PC-3 (cell line): ENCODE data around the gene NDUFAF3. TPM values are rescaled to one million over a fixed set of nuclear protein-coding genes. Genes with fewer than 3 reads are reported as not detected.
A peak's percentile ranks its signal among the peaks of the same experiment; 100 is the strongest.
"Not testable (repeated sequence)": the region's sequence is repeated elsewhere in the genome, so short reads cannot be mapped to it uniquely, and the experiment has no call there.

Experiments used
- ATAC-seq: fragments of 200-7000 bp; cut with Tn5 transposase; 2 replicates; pipeline ENCODE4 v1.9.1; 2020; ENCODE audit warnings: mild to moderate bottlenecking, moderate library complexity
- BruUV-seq: library from RNA; stranded (reverse); fragments of 400-500 nt; replicated peaks from 2 replicates; lab custom pipeline; 2021; lab: Mats Ljungman, UMichigan
- CTCF ChIA-PET: fragments of 300-600 bp; sonication (Branson Sonifier 250); formaldehyde crosslinking; loops from one replicate; lab custom pipeline; 2022; ENCODE audit warnings: antibody characterized with exemption; lab: Charles Lee
- POLR2A ChIA-PET: fragments of 300-600 bp; sonication (Branson Sonifier 250); formaldehyde crosslinking; loops from one replicate; lab custom pipeline; 2022; ENCODE audit warnings: antibody characterized with exemption; ENCODE audit not compliant: unreplicated experiment; lab: Charles Lee
- DNase-seq: peaks from one replicate; pipeline ENCODE4 v3.0.0-alpha.2; 2015
- H2AFZ ChIP-seq: fragments of 300-600 bp; sonication (generic); 2 replicates; pipeline ENCODE4 v1.6.0; 2016; ENCODE audit warnings: antibody characterized with exemption, low read length
- H3F3A ChIP-seq: fragments of 300-600 bp; sonication (generic); one replicate; pipeline ENCODE4 v1.6.0; 2017; ENCODE audit warnings: antibody characterized with exemption, low read length, control low read depth, mild to moderate bottlenecking; ENCODE audit not compliant: unreplicated experiment
- H3K27ac ChIP-seq: fragments of 300-600 bp; sonication (generic); 2 replicates; pipeline ENCODE4 v1.5.1; 2016; ENCODE audit warnings: mild to moderate bottlenecking, low read length
- H3K27me3 ChIP-seq: fragments of 300-600 bp; sonication (generic); 2 replicates; pipeline ENCODE4 v1.6.1; 2016; ENCODE audit warnings: low read length, mixed read lengths
- H3K36me3 ChIP-seq: fragments of 300-600 bp; sonication (generic); 2 replicates; pipeline ENCODE4 v1.6.1; 2016; ENCODE audit warnings: low read depth, mixed run types, low read length, mixed read lengths
- H3K4me1 ChIP-seq: fragments of 300-600 bp; sonication (generic); 2 replicates; pipeline ENCODE4 v1.5.1; 2016; ENCODE audit warnings: low read length; ENCODE audit not compliant: insufficient read depth
- H3K4me2 ChIP-seq: fragments of 300-600 bp; sonication (generic); 2 replicates; pipeline ENCODE4 v1.6.0; 2016; ENCODE audit warnings: low read length
- H3K4me3 ChIP-seq: fragments of 300-600 bp; sonication (generic); 2 replicates; pipeline ENCODE4 v1.5.1; 2016; ENCODE audit warnings: mild to moderate bottlenecking, low read length, mixed read lengths
- H3K79me2 ChIP-seq: fragments of 300-600 bp; sonication (generic); 2 replicates; pipeline ENCODE4 v1.6.1; 2017; ENCODE audit warnings: low read length, mixed read lengths
- H3K9ac ChIP-seq: fragments of 300-600 bp; sonication (generic); 2 replicates; pipeline ENCODE4 v1.6.0; 2016; ENCODE audit warnings: mild to moderate bottlenecking, low read length
- H3K9me2 ChIP-seq: fragments of 300-600 bp; sonication (generic); replicated peaks from 2 replicates; pipeline ENCODE4 v1.6.1; 2016; ENCODE audit warnings: mixed run types, low read length, mixed read lengths
- H3K9me3 ChIP-seq: fragments of 300-600 bp; sonication (generic); 2 replicates; pipeline ENCODE4 v1.6.1; 2016; ENCODE audit warnings: low read length, mixed read lengths
- H4K20me1 ChIP-seq: fragments of 300-600 bp; sonication (generic); 2 replicates; pipeline ENCODE4 v1.6.1; 2016; ENCODE audit warnings: low read length, mixed read lengths
- CTCF ChIP-seq: fragments of 300-600 bp; sonication (generic); conservative IDR thresholded peaks from 2 replicates; pipeline ENCODE4 v1.5.1; 2017; ENCODE audit warnings: antibody characterized with exemption, low read depth, mild to moderate bottlenecking, low read length
- EZH2 ChIP-seq: fragments of 300-600 bp; sonication (generic); IDR thresholded peaks from one replicate; pipeline ENCODE4 v1.6.1; 2017; ENCODE audit warnings: antibody characterized with exemption, mild to moderate bottlenecking, low read length; ENCODE audit not compliant: unreplicated experiment
- EZH2phosphoT487 ChIP-seq: fragments of 300-600 bp; sonication (generic); IDR thresholded peaks from 2 replicates; pipeline ENCODE4 v1.6.1; 2018; ENCODE audit warnings: mild to moderate bottlenecking, antibody characterized with exemption, low read length, borderline replicate concordance
- intact Hi-C: fragments of 100-400 bp; cut with micrococcal nuclease; formaldehyde crosslinking; loops from 2 replicates; pipeline ENCODE4 v1.9.0; 2023
- total RNA-seq: library from RNA; depleted of rRNA; stranded (reverse); fragments of >200 nt; gene quantifications from 2 replicates; pipeline ENCODE4 v1.2.3, GENCODE V29; 2014

Gene NDUFAF3
- total RNA-seq, 1 experiment from 2014 or later: 211 TPM

- H3K9ac ChIP-seq: peak overlapping the region; percentile 99
- peaks cover 17% of the 10 kb centered on the region; the same call in 1 of the 2 replicates for H3K36me3 ChIP-seq
- peaks cover 17% of the 10 kb centered on the region for H3K4me1 ChIP-seq
- H3F3A ChIP-seq: no peaks in the 10 kb centered on the region
- H3K9me3 ChIP-seq: no peaks in the 10 kb centered on the region
- H3K27me3 ChIP-seq: no peaks in the 10 kb centered on the region
- H2AFZ ChIP-seq: peak overlapping the region; percentile 94
- H3K27ac ChIP-seq: peak overlapping the region; percentile 89
- H3K4me3 ChIP-seq: peak overlapping the region; percentile 79
- ChIA-PET POLR2A (interaction anchor here (0.5 to 2.1 kb wide), 10 partner anchors 8 to 960 kb away, joined by 3 to 51 read pairs (median 4); partner anchors contain the start of genes IMPDH2, NDUFAF3 and QRICH1), CTCF (interaction anchor here (0.6 to 1.4 kb wide), 4 partner anchors 10 to 87 kb away, joined by 3 to 15 read pairs (median 5); partner anchors contain the start of gene P4HTM)
- no peaks in the 10 kb centered on the region for H3K9me2 ChIP-seq
- no peak for TF ChIP-seq EZH2phosphoT487
- TF ChIP-seq EZH2: no peak
- no peak for TF ChIP-seq CTCF
- H3K79me2 ChIP-seq: peaks cover 64% of the 10 kb centered on the region
- peak overlapping the region; percentile 99 for H3K4me2 ChIP-seq
- no TSS peak for BruUV-seq
- DNase-seq (peak; percentile 90), ATAC-seq (peak; percentile 56)
- intact Hi-C loops: loop anchor here (1.0 kb wide), 2 partner anchors 13 to 17 kb away; no protein-coding TSS in a partner anchor
- peaks cover 20% of the 10 kb centered on the region for H4K20me1 ChIP-seq
These were observed 14.0 kb upstream of the NDUFAF3 start for GRCh38 chr3:49007771-49008528.

DNA sequence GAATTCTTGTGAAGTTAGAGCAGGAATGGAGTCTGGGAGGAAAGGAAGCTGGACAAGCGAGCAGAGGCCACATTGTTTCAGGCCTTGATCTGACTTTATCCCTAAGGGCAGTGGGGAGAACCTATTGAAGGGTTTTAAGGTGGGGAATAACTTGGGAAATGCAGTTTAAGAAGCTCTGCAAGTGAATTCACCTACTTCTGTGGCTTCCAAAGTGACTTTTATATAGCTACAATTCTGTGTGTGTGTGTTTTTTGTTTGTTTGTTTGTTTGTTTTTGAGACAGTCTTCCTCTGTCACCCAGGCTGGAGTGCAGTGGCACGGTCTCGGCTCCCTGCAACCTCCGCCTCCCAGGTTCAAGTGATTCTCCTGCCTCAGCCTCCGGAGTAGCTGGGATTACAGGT, 13.3 kb upstream of the NDUFAF3 start:
- TSS peak; percentile 9 for BruUV-seq

GRCh38 chr3:49009396-49009795, 12.5 kb upstream of the NDUFAF3 start:
- Histone ChIP-seq H3K27me3 (no peaks in the 10 kb centered on the region), H3K9me2 (no peaks in the 10 kb centered on the region), H3K9me3 (no peaks in the 10 kb centered on the region), H3K79me2 (peaks cover 75% of the 10 kb centered on the region), H3K9ac (no peak overlapping the region), H3K27ac (no peak overlapping the region), H3K4me3 (no peak overlapping the region), H3K4me1 (peaks cover 17% of the 10 kb centered on the region), H2AFZ (no peak overlapping the region), H3F3A (no peaks in the 10 kb centered on the region), H4K20me1 (peaks cover 26% of the 10 kb centered on the region), H3K4me2 (no peak overlapping the region), H3K36me3 (peaks cover 21% of the 10 kb centered on the region; the same call in 1 of the 2 replicates)
- ATAC-seq: no peak
- BruUV-seq: no TSS peak
- no peak for TF ChIP-seq CTCF
- TF ChIP-seq EZH2phosphoT487: no peak
- no peak for TF ChIP-seq EZH2
- no peak for DNase-seq
- intact Hi-C loops: no loop called here
- POLR2A ChIA-PET: no interaction called here
- CTCF ChIA-PET: no interaction called here

More for the DNA sequence above, 13.3 kb upstream of the NDUFAF3 start:
- CTCF ChIA-PET, H3K9me3 ChIP-seq, H3K27ac ChIP-seq, DNase-seq, H3F3A ChIP-seq, ATAC-seq, H3K9me2 ChIP-seq, intact Hi-C loops, H2AFZ ChIP-seq, H3K27me3 ChIP-seq: not testable (repeated sequence)
- 0 out of 2 replicates have a peak overlapping the region, but pooled peaks have one; percentile 99 for H3K9ac ChIP-seq
- peaks cover 71% of the 10 kb centered on the region for H3K79me2 ChIP-seq
- H3K4me3 ChIP-seq: peak overlapping the region; percentile 79
- H3K4me1 ChIP-seq: peaks cover 17% of the 10 kb centered on the region
- H3K4me2 ChIP-seq: peak overlapping the region; percentile 99
- H4K20me1 ChIP-seq: peaks cover 22% of the 10 kb centered on the region
- H3K36me3 ChIP-seq: peaks cover 17% of the 10 kb centered on the region; the same call in 1 of the 2 replicates
- POLR2A ChIA-PET: interaction anchor here (0.5 to 2.1 kb wide), 2 partner anchors 12 to 231 kb away, joined by 4 to 51 read pairs; partner anchors contain the start of gene NDUFAF3
